Fibroblast of upper back skin (primary cell): ENCODE measurements around the gene ZFYVE19.
A peak's percentile ranks its signal among the peaks of the same experiment; 100 is the strongest.

Source experiments
- DNase-seq: peaks from one replicate; pipeline ENCODE4 v3.0.0-alpha.2; 2013

The ZFYVE19 gene

GRCh38 chr15:40807028-40807887 lies at the start of gene ZFYVE19, which contains the start of gene DNAJC17:
ZFYVE19 (plus strand) TSS chr15:40807089; CDS start chr15:40807590, 501 bp downstream.
DNAJC17 (minus strand) TSS chr15:40807473; CDS start chr15:40807446, 27 bp downstream.
- peak; percentile 98 for DNase-seq

GRCh38 chr15:40759961-40760360 lies 46.9 kb upstream of the ZFYVE19 start:
- DNase-seq: no peak

- peak; percentile 69 for DNase-seq
These were observed 43.7 kb upstream of the ZFYVE19 start for GRCh38 chr15:40762919-40763800.

- DNase-seq: peak; percentile 43
These were observed 42.9 kb upstream of the ZFYVE19 start, which contains the start of gene GCHFR for GRCh38 chr15:40763801-40764628. GCHFR (plus strand) TSS chr15:40764068; CDS start chr15:40764181, 113 bp downstream.

- DNase-seq: no peak
These were observed 42.2 kb upstream of the ZFYVE19 start for GRCh38 chr15:40764629-40765103.

GRCh38 chr15:40766194-40766815 lies 40.6 kb upstream of the ZFYVE19 start:
- peak; percentile 28 for DNase-seq

GRCh38 chr15:40766906-40767837 lies 39.7 kb upstream of the ZFYVE19 start:
- peak; percentile 19 for DNase-seq

GRCh38 chr15:40767838-40768500 lies 38.9 kb upstream of the ZFYVE19 start:
- no peak for DNase-seq

GRCh38 chr15:40768521-40769273 lies 38.2 kb upstream of the ZFYVE19 start:
- DNase-seq: no peak

- peak; percentile 13 for DNase-seq
These were observed 37.4 kb upstream of the ZFYVE19 start, which contains the start of gene C15orf62 for GRCh38 chr15:40769274-40770146. C15orf62 (plus strand) TSS chr15:40769980; CDS start chr15:40770496, 516 bp downstream.

- no peak for DNase-seq
These were observed 36.7 kb upstream of the ZFYVE19 start for GRCh38 chr15:40770147-40770721.

- DNase-seq: no peak
These were observed 35.6 kb upstream of the ZFYVE19 start for GRCh38 chr15:40771242-40771641.

GRCh38 chr15:40772014-40772413 lies 34.9 kb upstream of the ZFYVE19 start:
- no peak for DNase-seq

- no peak for DNase-seq
These were observed 33.4 kb upstream of the ZFYVE19 start for GRCh38 chr15:40773496-40773895.

GRCh38 chr15:40773902-40774301 lies 33.0 kb upstream of the ZFYVE19 start:
- DNase-seq: no peak

GRCh38 chr15:40775007-40775406 lies 31.9 kb upstream of the ZFYVE19 start:
- DNase-seq: no peak

GRCh38 chr15:40775740-40776536 lies 31.0 kb upstream of the ZFYVE19 start:
- DNase-seq: no peak
